Activated CD8-positive, alpha-beta memory T cell treated with anti-CD3 and anti-CD28 coated beads for 1 hour (primary cell): ENCODE data around the gene DHRS11.

Experiments used
- DNase-seq, 2 donors: peaks; one replicate each; pipeline ENCODE4 v3.0.0-alpha.2; 2020; ENCODE audit warnings: low read depth in 1 of 2; ENCODE audit errors: extremely low read depth in 1 of 2

The DHRS11 gene

GRCh38 chr17:36613155-36613554 lies 21.5 kb downstream of the DHRS11 start:
- DNase-seq = no peak

DNA sequence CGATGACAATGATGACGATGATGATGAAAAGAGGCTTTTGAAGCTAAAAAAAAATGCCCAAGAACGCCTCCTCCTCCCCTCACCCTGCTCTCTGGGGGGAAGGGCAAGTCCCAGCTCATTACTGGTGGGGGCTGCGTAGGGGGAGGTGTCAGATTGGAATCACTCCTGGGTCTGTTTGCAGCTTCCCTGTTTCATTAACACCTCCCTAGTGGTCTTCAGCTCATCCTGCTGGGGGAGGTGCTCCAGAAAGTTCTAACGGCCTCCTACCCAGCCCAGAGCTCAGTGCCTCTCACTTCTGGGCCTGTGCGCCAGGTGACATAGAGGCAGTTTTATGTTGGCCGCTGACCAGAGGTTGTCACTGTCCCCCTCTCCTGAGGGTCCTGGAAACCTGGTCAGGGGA lies 22.4 kb downstream of the DHRS11 start:
- no peak for DNase-seq

DNA sequence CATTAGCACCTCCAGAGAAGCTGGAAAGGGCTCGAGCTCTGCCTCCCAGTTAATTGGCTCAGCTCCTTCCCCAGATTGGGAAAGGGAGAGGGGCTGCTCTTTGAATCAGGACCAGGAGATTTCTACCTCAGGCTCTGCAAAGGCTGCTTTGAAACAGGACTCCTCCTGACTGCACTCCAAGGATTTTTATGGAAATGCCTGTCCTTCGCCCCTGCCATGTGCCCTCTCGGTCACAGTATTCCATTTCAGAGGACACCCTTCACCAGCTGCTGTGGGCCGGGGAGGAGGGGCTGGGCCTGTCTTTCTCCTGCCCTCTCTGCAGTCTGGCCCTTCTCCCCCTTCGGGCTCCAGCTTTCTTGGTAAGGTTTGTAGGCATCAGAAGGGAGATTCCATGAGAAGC lies 23.3 kb downstream of the DHRS11 start:
- no peak for DNase-seq

- DNase-seq = no peak
Observed at GRCh38 chr17:36616061-36617029, 24.7 kb downstream of the DHRS11 start.

- no peak for DNase-seq
Observed at GRCh38 chr17:36617773-36618172, 26.1 kb downstream of the DHRS11 start.

DNA sequence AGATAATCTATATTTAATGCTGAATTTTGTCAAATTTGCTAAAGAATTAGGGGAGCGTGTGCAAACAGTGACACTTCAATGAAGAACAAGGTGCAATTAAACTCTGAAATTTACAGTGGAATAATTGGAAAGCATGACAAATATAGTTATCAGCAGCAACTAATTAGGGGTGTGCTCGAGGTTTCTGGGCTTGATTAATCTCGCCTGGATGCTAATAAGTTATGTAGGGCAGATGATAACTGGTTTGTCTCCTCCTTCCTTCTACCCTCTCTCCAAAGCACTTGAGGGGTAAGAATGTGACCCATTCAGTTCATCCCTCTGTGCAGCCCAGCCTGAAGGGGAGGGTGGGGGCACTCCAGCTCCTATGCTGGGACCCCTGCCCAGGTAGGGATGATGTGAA lies 31.6 kb downstream of the DHRS11 start:
- no peak for DNase-seq

GRCh38 chr17:36625188-36625587 lies 33.5 kb downstream of the DHRS11 start:
- no peak for DNase-seq

DNA sequence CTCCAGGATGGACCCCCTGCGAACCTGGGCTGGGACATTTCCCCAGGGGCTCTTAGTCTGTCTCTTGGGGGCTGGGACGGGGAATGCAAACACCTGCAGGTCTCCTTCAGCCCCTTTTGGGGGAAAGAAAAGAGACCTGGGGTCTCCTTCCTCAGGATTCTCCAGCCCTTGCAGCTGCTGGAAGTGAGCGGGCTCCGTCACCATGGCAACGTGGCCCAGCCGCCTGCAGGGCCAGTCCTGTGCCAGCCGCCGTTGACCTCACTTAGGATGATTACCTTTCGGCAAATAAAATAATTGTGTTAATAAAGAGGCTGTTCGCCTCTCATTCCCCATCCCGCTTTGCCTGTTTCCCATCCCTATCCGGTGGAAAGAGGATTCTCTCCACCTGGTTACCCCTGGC lies 35.4 kb downstream of the DHRS11 start:
- DNase-seq = no peak

- no peak for DNase-seq
Observed at GRCh38 chr17:36628576-36628975, 36.9 kb downstream of the DHRS11 start.

GRCh38 chr17:36629252-36629847 lies 37.7 kb downstream of the DHRS11 start:
- peak; percentile 58 to 68 for DNase-seq

- DNase-seq = no peak
Observed at GRCh38 chr17:36629970-36630502, 38.4 kb downstream of the DHRS11 start.

DNA sequence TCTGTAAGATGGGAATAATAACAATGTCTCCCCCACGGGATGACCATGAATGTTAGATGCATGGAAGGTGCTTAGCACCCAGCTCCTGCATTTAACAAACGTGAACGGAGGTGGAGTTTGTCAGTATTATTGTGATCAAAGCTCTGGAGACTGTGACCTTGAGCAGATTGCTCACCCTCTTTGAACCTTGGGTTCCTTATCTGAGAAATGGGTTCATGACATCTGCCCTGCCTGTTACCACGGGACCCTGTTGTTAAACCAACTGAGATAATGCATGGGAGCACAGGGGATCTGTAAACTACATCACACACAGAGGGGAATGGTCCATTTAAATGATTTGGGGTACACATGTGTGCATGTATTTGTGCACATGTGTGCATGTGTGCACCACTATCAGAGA lies 39.3 kb downstream of the DHRS11 start:
- DNase-seq = no peak

DNA sequence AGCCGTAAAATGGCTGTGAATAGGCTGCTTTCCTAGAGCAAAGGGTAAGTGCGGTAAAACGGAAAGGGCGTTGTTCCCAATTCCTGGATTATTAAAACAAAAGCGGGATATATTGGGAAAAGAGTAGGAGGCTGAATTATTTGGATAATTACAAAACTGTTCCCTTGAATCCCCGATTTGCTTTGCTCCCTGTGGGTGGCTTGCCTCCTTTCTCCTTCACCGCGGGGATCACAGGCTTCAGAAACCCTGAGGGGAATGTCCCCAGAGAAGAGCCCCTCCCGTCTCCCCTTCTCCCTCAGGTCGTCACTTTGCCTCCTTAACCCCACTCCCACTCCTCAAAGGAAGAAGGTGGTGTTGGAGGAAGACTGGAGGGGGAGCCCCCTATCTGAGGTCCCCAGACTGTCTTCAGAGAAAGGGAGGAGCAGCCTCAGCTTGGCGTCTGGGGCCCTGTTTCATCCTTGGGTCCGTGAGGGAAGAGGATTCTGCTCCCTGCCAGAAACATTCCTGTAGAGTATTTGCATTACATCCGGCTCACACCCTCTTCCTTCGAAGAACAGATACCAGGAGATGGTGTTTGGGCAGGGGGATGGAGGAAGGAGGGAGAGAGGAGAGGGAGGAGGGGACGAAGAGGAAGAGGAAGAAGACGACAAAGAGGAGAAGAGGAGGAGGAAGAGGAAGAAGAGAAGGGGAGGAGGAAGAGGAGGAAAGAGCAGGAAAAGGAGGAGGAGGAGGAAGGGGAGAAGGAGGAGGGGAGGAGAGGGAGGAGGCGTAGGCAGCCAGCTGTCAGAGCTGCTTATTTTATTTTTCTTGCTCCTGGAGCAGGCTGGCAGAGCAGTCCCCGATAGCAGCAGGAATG lies 41.5 kb downstream of the DHRS11 start:
- no peak for DNase-seq

- DNase-seq = no peak
Observed at GRCh38 chr17:36640346-36640745, 48.7 kb downstream of the DHRS11 start.

DNA sequence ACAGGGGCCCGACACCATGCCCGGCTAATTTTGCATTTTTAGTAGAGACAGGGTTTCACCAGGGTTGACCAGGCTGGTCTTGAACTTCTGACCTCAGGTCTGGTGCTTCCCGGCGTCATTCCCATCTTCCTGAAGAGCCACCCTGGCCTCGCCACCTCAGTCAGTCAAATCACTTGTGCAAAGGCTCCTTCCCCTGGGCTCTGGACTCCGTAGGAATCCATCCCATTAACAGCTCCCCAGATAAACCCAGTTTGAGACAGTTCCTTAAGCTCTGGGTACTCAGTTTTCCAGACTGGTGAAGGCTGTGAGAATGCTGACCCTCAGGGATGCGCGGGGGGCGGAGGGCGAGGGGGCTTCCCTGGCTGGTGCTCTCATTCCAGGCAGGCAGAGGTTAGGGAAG lies 49.2 kb downstream of the DHRS11 start:
- DNase-seq = no peak

- DNase-seq = no peak
Observed at GRCh38 chr17:36641331-36641876, 49.7 kb downstream of the DHRS11 start.

GRCh38 chr17:36641877-36642845 lies 50.5 kb downstream of the DHRS11 start:
- no peak for DNase-seq

DNA sequence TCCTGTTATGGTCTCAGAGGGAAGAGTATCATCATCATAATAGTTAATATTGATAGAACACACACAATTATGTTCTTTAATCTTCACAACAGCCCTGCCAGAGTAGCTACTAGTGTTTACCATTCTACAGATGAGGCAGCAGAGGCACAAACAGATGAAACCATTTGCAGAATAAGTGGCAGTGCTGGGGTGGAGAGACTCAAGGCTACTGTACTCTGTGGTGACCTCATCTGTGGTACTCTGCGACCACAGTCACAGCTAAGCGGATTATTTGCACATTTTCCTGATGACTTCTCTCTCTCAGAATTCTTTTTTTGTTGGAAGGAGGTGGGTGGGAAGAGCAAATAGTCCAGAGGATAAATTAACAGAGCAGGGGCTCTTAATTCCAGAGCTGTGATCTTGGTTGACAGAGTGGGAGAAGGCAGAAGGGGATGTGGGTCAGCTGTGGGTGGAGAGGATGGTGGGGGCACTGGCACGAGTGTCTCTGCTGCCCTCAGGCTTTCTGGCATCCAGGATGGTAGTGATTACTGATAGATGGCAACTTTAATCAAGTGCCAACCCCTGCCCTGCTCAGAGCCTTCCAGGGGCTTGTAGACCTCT lies 51.5 kb downstream of the DHRS11 start:
- no peak for DNase-seq

GRCh38 chr17:36645422-36645821 lies 53.7 kb downstream of the DHRS11 start:
- DNase-seq = no peak
